Bone marrow (tissue), 2 donors: ENCODE measurements around the gene HDAC4.

Source experiments
- DNase-seq, 2 donors: peaks; one replicate each; lab custom pipeline; 2025; lab: John Stamatoyannopoulos, UW

HDAC4 gene

GRCh38 chr2:239252801-239253200 is 148.0 kb downstream of the HDAC4 start:
- DNase-seq, result no peak

- DNase-seq, result no peak
Observed at GRCh38 chr2:239252393-239252792, 148.4 kb downstream of the HDAC4 start.

GRCh38 chr2:239251971-239252370 is 148.8 kb downstream of the HDAC4 start:
- DNase-seq, result no peak

GRCh38 chr2:239250216-239251081 is 150.4 kb downstream of the HDAC4 start:
- DNase-seq, result no peak

- no peak for DNase-seq
Observed at GRCh38 chr2:239249776-239250175, 151.0 kb downstream of the HDAC4 start.

GRCh38 chr2:239249048-239249447 is 151.8 kb downstream of the HDAC4 start:
- no peak for DNase-seq

- no peak for DNase-seq
Observed at GRCh38 chr2:239247401-239248245, 153.2 kb downstream of the HDAC4 start.

- no peak for DNase-seq
Observed at GRCh38 chr2:239246723-239247122, 154.1 kb downstream of the HDAC4 start.

GRCh38 chr2:239245872-239246721 is 154.7 kb downstream of the HDAC4 start:
- no peak for DNase-seq

- DNase-seq, result no peak
Observed at GRCh38 chr2:239245107-239245506, 155.7 kb downstream of the HDAC4 start.

- DNase-seq, result no peak
Observed at GRCh38 chr2:239244625-239245024, 156.2 kb downstream of the HDAC4 start.

- no peak for DNase-seq
Observed at GRCh38 chr2:239241431-239241960, 159.3 kb downstream of the HDAC4 start.

GRCh38 chr2:239240414-239240881 is 160.4 kb downstream of the HDAC4 start:
- no peak for DNase-seq

GRCh38 chr2:239239607-239240413 is 161.0 kb downstream of the HDAC4 start:
- DNase-seq, result no peak

GRCh38 chr2:239238839-239239606 is 161.8 kb downstream of the HDAC4 start:
- no peak for DNase-seq

- DNase-seq, result no peak
Observed at GRCh38 chr2:239238381-239238780, 162.4 kb downstream of the HDAC4 start.

GRCh38 chr2:239236808-239237205 is 164.0 kb downstream of the HDAC4 start:
- no peak for DNase-seq

GRCh38 chr2:239236043-239236807 is 164.6 kb downstream of the HDAC4 start:
- DNase-seq, result no peak

GRCh38 chr2:239235311-239235710 is 165.5 kb downstream of the HDAC4 start:
- DNase-seq, result no peak
